ENCODE results near the gene CPT2. TPM values are rescaled to one million over a fixed set of nuclear protein-coding genes. Genes with fewer than 3 reads are reported as not detected.

CPT2 gene
- total RNA-seq, 1 donor from 2014 or later = 26.8 TPM

DNA sequence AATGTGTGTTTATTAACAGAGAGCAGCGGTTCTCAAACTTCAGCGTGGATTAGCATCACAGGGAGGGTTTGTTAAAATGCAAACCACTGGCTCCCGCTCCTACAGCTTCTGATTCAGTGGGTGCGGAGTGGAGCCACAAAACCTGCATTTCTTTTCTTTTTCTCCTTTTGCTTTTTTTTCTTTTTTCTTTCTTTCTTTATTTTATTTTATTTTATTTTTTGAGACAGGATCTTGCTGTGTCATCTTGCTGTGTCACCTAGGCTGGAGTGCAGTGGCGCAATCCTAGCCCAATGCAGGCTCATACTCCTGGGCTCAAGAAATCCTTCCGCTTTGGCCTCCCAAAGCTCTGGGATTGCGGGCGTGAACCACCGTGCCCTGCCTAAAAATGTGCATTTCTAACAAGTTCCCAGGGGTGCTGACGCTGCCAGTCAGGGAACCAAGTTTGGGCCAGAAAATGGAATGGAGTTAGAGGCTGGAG lies 33.3 kb upstream of the CPT2 start:
- Mint-ChIP-seq H3K4me1 (ENCODE audit: unreplicated experiment) (no peaks in the 10 kb centered on the region), H3K27ac (no peak overlapping the region), H3K36me3 (no peaks in the 10 kb centered on the region), H3K27me3 (peaks cover 11% of the 10 kb centered on the region), H3K9me3 (no peaks in the 10 kb centered on the region), H3K4me3 (no peak overlapping the region)
- TF ChIP-seq, protein P1, sequence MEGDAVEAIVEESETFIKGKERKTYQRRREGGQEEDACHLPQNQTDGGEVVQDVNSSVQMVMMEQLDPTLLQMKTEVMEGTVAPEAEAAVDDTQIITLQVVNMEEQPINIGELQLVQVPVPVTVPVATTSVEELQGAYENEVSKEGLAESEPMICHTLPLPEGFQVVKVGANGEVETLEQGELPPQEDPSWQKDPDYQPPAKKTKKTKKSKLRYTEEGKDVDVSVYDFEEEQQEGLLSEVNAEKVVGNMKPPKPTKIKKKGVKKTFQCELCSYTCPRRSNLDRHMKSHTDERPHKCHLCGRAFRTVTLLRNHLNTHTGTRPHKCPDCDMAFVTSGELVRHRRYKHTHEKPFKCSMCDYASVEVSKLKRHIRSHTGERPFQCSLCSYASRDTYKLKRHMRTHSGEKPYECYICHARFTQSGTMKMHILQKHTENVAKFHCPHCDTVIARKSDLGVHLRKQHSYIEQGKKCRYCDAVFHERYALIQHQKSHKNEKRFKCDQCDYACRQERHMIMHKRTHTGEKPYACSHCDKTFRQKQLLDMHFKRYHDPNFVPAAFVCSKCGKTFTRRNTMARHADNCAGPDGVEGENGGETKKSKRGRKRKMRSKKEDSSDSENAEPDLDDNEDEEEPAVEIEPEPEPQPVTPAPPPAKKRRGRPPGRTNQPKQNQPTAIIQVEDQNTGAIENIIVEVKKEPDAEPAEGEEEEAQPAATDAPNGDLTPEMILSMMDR (conservative IDR thresholded peaks at IDR 0.05) = no peak
- DNase-seq (ENCODE audit: extremely low spot score, unreplicated experiment) = no peak

DNA sequence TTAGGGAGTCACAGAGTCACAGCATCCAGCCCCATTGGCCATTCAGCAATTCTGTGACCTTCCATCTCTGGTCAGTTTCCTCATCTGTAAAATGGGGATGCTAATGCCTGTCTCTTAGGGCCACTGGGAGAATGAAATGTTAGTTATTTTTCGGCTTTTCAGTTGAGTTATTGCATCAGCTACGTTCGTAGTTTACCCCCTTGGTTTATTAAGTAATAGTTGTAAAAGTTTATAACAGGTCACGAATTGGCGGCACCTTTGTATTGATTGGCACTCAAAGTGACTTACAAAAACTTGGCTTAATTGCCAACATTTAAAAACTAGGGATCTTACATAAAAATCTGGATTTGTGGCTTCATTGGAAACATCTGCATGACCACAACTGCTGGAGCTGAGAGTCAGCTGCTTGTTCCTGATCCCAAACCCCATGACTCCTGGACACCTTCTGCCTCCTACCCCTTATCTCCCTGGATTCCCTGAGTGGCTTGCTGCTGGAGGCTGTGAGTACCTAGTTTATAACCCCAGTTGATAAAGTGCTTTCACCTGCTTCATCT lies 31.1 kb upstream of the CPT2 start:
- Mint-ChIP-seq H3K4me3 (no peak overlapping the region), H3K27ac (no peak overlapping the region), H3K36me3 (no peaks in the 10 kb centered on the region), H3K4me1 (ENCODE audit: unreplicated experiment) (no peaks in the 10 kb centered on the region), H3K27me3 (peaks cover 11% of the 10 kb centered on the region), H3K9me3 (no peaks in the 10 kb centered on the region)
- no peak for DNase-seq (ENCODE audit: extremely low spot score, unreplicated experiment)
- TF ChIP-seq, protein P1 (conservative IDR thresholded peaks at IDR 0.05) = no peak

DNA sequence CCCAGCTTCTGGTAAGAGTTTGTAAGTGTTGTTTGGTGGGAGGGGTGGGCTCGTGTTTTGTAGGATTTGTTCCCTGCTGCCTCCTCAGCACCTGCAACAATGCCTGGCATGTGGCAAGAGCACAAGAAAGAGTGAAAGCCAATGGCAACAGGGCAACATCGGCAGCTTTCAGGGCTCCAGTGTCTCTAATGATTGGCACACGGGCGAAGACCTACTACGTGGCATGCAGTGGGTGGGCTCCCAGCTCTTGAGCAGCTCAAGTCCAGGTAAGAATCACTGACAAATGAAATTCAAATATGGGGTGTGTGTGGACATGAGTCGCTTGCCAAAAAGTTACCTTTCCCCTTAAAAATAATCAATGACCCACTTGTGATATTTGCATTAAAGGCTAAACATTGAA lies 30.3 kb upstream of the CPT2 start:
- no peaks in the 10 kb centered on the region for H3K36me3 Mint-ChIP-seq
- TF ChIP-seq, protein P1 (conservative IDR thresholded peaks at IDR 0.05) = no peak
- H3K27ac Mint-ChIP-seq = no peak overlapping the region
- H3K4me1 Mint-ChIP-seq (ENCODE audit: unreplicated experiment) = no peaks in the 10 kb centered on the region
- DNase-seq (ENCODE audit: extremely low spot score, unreplicated experiment) = no peak
- no peak overlapping the region for H3K4me3 Mint-ChIP-seq
- H3K27me3 Mint-ChIP-seq = peaks cover 11% of the 10 kb centered on the region
- no peaks in the 10 kb centered on the region for H3K9me3 Mint-ChIP-seq

GRCh38 chr1:53166912-53167311 lies 29.7 kb upstream of the CPT2 start:
- Mint-ChIP-seq H3K27ac (no peak overlapping the region), H3K4me1 (ENCODE audit: unreplicated experiment) (no peaks in the 10 kb centered on the region), H3K4me3 (no peak overlapping the region), H3K9me3 (no peaks in the 10 kb centered on the region), H3K36me3 (no peaks in the 10 kb centered on the region), H3K27me3 (peaks cover 11% of the 10 kb centered on the region)
- TF ChIP-seq, protein P1 (conservative IDR thresholded peaks at IDR 0.05) = no peak
- no peak for DNase-seq (ENCODE audit: extremely low spot score, unreplicated experiment)

DNA sequence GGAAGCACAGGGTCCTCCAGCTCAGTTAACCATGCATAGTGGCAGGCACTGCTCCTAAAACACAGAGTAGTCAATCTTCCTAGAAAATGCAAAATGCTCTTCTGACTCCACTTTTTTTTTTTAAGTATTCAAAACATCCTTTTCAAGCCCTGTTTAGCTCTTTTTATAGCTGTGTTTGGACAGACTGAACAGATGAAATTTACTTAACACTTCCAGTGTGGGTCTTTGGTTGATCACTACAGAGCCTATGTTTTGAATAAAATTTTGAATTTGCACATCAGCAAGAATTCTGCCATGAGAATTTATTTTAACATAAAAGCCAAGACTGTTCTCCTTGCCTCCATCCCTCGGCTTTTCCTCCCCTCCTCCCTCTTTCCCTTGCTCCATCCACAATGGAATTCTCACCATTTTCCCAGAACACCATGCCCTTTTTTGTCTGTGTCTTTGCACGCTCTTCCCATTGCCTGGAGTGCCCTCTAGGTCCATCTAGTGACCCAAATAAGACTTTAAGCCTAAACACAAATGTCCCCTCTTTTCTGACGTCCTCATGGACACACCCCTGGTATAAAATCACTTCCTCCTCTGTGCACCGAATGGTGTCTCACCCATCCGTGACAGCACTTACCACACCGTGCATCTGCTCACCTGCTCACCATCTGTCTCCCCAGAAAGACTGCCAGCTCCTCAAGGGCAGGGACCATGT lies 24.0 kb upstream of the CPT2 start:
- DNase-seq (ENCODE audit: extremely low spot score, unreplicated experiment) = no peak
- TF ChIP-seq, protein P1 (conservative IDR thresholded peaks at IDR 0.05) = peak; percentile 23
- no peaks in the 10 kb centered on the region for H3K9me3 Mint-ChIP-seq
- no peaks in the 10 kb centered on the region for H3K36me3 Mint-ChIP-seq
- H3K27ac Mint-ChIP-seq = no peak overlapping the region
- peaks cover 25% of the 10 kb centered on the region for H3K4me1 Mint-ChIP-seq (ENCODE audit: unreplicated experiment)
- no peak overlapping the region for H3K4me3 Mint-ChIP-seq
- H3K27me3 Mint-ChIP-seq = peaks cover 19% of the 10 kb centered on the region
